HG03442 (cell line): ENCODE data around the gene FKBP3.
A peak's percentile ranks its signal among the peaks of the same experiment; 100 is the strongest.
"Not testable (repeated sequence)": the region's sequence is repeated elsewhere in the genome, so short reads cannot be mapped to it uniquely, and the experiment has no call there.

Source experiments
- ATAC-seq: cut with Tn5 transposase; IDR thresholded peaks from one replicate; pipeline ENCODE4 v1.9.1; 2021; ENCODE audit warnings: mild to moderate bottlenecking, moderate library complexity; ENCODE audit not compliant: unreplicated experiment

The FKBP3 gene

DNA sequence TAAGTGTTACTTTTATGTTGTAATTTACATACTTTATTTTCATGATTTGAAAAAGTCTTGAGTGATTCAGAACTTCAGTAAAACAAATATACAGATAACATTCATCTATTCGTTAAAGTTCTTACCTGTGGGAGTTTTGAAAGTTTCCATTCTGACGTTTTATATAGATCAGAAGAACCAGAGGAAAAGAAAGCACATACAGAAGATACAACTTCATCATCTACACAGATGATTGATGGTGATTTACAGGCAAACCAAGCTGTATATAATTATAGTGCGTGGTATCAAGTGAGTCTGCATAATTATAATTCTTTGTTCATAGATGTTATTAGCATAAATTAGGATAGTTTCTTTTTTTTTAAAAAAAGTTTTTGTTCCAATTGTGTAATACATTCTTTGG is 20.0 kb downstream of the FKBP3 start:
- ATAC-seq: no peak

GRCh38 chr14:45112896-45113781 is 21.1 kb downstream of the FKBP3 start:
- ATAC-seq: no peak

- no peak for ATAC-seq
Measured at GRCh38 chr14:45104561-45104960, 29.7 kb downstream of the FKBP3 start.

GRCh38 chr14:45103806-45104205 is 30.5 kb downstream of the FKBP3 start:
- no peak for ATAC-seq

DNA sequence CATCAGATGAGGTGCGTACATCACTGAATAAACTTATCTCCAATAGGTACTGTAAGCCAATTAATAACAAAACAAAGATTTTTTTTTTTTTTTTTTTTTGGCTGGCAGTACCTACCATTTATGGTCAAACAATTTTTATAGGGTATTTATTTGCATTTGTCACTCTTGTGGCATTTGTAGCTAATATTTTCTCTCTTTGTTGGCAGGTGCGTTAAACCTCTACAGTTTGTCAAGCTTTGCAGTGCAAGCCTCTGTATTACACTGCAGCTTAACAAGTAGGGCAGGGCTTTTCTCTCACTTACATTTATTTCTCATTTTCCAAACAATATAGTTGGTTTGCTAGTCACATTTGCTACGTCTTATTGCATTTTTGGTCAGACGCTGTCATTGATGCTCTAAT is 38.1 kb downstream of the FKBP3 start:
- ATAC-seq: no peak

DNA sequence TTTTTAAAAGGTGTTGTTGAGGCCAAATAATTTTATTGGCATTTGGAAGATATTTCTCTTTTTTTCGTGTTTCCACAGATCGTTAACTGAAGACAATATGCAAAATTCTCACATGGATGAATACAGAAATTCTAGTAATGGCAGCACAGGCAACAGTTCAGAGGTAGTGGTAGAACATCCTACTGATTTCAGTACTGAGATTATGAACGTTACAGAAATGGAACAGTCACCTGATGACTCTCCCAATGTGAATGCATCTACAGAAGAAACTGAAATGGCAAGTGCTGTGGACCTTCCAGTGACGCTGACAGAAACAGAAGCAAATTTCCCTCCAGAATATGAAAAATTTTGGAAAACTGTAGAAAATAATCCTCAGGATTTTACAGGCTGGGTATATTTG is 39.1 kb downstream of the FKBP3 start:
- ATAC-seq: peak; percentile 54

DNA sequence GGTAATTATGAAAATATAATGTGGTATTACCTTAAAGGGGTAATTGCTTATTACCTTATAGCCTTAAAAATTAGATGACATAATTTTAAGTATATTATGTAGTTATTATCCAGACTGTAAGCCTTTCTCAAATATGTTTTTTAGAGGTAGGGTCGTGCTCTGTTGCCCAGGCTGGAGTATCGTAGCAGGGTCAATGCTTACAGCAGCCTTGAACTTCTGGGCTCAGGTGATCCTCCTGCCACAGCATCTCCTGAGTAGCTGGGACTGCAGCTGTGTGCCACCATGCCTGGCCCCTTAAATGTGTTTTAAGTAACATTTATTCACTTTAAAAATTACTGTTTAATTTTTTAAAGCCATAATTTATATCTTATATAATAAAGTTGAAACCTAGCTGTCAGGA is 40.0 kb downstream of the FKBP3 start:
- no peak for ATAC-seq

- no peak for ATAC-seq
Measured at GRCh38 chr14:45091710-45092109, 42.6 kb downstream of the FKBP3 start.

- peak; percentile 89 for ATAC-seq
Measured at GRCh38 chr14:45089813-45090212, 44.5 kb downstream of the FKBP3 start.

GRCh38 chr14:45084946-45085346 is 49.3 kb downstream of the FKBP3 start:
- no peak for ATAC-seq

GRCh38 chr14:45083976-45084722 is 50.1 kb downstream of the FKBP3 start, which contains the start of gene PRPF39:
Gene PRPF39, plus strand, starts transcription at chr14:45084116. Its CDS starts 11,124 bp downstream, at chr14:45095240.
- ATAC-seq: peak; percentile 89

DNA sequence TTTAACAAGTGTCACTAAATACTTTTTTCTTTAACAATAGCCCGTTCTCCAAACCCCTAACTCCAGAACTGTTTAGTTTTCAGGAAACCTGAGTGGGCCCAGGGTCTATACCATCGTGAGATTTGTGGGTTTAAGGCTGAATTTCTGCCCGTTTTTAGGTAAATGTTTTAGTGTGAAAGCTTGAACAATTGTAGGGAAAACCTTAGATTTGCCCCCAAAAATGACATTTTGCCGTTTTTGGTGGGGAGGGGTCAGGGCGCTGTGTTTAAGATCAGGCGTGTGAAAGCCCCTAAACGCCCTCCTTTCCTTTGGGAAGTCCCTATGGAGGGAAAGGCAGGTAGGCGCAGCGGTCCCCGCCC is 50.7 kb downstream of the FKBP3 start:
- ATAC-seq: no peak

- ATAC-seq: no peak
Measured at GRCh38 chr14:45082420-45082819, 51.9 kb downstream of the FKBP3 start.

DNA sequence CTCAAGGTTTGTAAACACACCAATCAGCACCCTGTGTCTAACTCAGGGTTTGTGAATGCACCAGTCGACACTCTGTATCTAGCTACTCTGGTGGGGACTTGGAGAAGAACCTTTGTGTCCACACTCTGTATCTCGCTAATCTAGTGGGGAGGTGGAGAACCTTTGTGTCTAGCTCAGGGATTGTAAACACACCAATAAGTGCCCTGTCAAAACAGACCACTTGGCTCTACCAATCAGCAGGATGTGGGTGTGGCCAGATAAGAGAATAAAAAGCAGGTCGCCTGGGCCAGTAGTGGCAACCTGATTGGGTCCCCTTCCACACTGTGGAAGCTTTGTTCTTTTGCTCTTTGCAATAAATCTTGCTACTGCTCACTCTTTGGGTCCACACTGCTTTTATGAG is 53.2 kb downstream of the FKBP3 start:
- ATAC-seq: not testable (repeated sequence)

- ATAC-seq: not testable (repeated sequence)
Measured at GRCh38 chr14:45080416-45080968, 53.8 kb downstream of the FKBP3 start.

DNA sequence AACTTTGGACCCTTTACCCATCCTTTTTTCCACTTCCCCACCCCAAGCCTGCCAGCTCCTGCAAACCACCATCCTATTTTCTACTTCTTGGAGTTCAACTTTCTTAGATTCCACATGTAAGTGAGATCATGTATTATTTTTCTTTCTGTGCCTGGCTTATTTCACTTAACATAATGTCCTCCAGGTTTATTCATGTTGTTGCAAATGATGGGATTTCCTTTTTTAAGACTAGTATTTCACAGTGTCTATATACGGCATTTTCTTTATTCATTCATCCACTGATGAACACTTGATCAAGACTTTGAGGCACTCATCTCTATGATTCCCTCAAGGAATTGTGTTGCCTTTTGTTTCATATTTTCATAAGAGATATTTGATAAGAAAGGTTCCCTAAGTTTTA is 56.0 kb downstream of the FKBP3 start:
- no peak for ATAC-seq

GRCh38 chr14:45073231-45073879 is 60.9 kb downstream of the FKBP3 start:
- no peak for ATAC-seq

- no peak for ATAC-seq
Measured at GRCh38 chr14:45072126-45072525, 62.2 kb downstream of the FKBP3 start.

GRCh38 chr14:45070215-45070614 is 64.1 kb downstream of the FKBP3 start:
- ATAC-seq: no peak

- no peak for ATAC-seq
Measured at GRCh38 chr14:45068396-45068795, 65.9 kb downstream of the FKBP3 start.

DNA sequence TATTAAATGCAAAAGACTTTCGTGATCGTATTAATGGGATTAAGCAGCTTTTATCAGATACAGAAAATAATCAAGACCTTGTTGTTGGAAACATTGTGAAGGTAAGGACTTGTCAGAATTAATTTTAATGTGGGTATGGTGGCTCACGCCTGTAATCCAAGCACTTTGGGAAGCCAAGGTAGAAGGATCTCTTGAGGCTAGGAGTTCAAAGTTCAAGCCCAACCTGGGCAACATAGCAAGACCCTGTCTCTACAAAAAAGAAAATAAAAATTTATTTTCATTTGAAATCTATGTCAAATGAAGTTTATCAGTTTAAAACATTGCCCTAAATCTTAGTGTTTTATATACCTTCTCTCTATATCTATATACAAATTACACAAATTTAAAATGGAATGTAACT is 67.6 kb downstream of the FKBP3 start:
- no peak for ATAC-seq
